Thoracic aorta (tissue), 2 donors: ENCODE results near the gene MAP3K2. TPM values are rescaled to one million over a fixed set of nuclear protein-coding genes. Genes with fewer than 3 reads are reported as not detected.

Experiments
- ATAC-seq: fragments of 150-250 bp; one replicate; pipeline ENCODE4 v1.8.0; 2017; ENCODE audit warnings: low read depth; ENCODE audit not compliant: insufficient number of reproducible peaks, low FRiP score
- DNase-seq: peaks from one replicate; pipeline ENCODE4 v3.0.0-alpha.2; 2020; ENCODE audit warnings: low spot score
- H3K27ac ChIP-seq, 2 donors: fragments of 200-600 bp; sonication (generic); 1 replicate in 1 of 2; 2 replicates in 1 of 2; pipeline ENCODE4 v1.5.1; 2016; ENCODE audit warnings: mild to moderate bottlenecking in 2 of 2, moderate library complexity in 2 of 2
- H3K27me3 ChIP-seq: fragments of 200-600 bp; sonication (generic); replicated peaks from 2 replicates; pipeline ENCODE4 v1.6.0; 2016; ENCODE audit warnings: mild to moderate bottlenecking; ENCODE audit not compliant: insufficient read depth
- H3K36me3 ChIP-seq: fragments of 200-600 bp; sonication (generic); one replicate; pipeline ENCODE4 v1.5.1; 2016
- H3K4me1 ChIP-seq, 2 donors: fragments of 200-600 bp; sonication (generic); 1 replicate in 1 of 2; 2 replicates in 1 of 2; pipeline versions ENCODE4 v1.5.1 to v1.6.0; 2016; ENCODE audit warnings: low read depth in 2 of 2, mild to moderate bottlenecking in 1 of 2; ENCODE audit not compliant: control insufficient read depth in 1 of 2
- H3K4me3 ChIP-seq: fragments of 200-600 bp; sonication (generic); 2 replicates; pipeline ENCODE4 v1.5.1; 2016; ENCODE audit warnings: mild to moderate bottlenecking
- H3K9me3 ChIP-seq: fragments of 200-600 bp; sonication (generic); 2 replicates; pipeline ENCODE4 v1.5.1; 2016
- total RNA-seq, 2 donors: library from RNA; depleted of rRNA; stranded (reverse); fragments of >200 nt; gene quantifications; one replicate each; pipeline versions ENCODE4 v1.1.0 to v1.2.3, GENCODE V29; 2016
- TF ChIP-seq, protein P1 (sequence below): fragments of 200-600 bp; sonication (generic); IDR thresholded peaks from one replicate; pipeline ENCODE4 v1.5.1; 2019; ENCODE audit warnings: antibody characterized with exemption

Gene MAP3K2
- total RNA-seq, 2 donors from 2014 or later, result 67.9 to 107 TPM

DNA sequence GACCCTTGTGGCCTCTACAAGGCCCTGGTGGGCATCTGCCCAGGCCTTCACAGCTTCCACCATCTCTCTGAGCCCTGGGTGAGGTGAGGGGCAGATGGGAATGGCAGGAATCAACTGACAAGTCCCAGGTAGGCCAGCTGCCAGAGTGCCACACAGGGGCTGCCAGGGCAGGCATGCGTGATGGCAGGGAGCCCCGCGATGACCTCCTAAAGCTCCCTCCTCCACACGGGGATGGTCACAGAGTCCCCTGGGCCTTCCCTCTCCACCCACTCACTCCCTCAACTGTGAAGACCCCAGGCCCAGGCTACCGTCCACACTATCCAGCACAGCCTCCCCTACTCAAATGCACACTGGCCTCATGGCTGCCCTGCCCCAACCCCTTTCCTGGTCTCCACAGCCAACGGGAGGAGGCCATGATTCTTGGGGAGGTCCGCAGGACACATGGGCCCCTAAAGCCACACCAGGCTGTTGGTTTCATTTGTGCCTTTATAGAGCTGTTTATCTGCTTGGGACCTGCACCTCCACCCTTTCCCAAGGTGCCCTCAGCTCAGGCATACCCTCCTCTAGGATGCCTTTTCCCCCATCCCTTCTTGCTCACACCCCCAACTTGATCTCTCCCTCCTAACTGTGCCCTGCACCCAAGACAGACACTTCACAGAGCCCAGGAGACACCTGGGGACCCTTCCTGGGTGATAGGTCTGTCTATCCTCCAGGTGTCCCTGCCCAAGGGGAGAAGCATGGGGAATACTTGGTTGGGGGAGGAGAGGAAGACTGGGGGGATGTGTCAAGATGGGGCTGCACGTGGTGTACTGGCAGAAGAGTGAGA lies 32.5 kb upstream of the MAP3K2 start:
- no peak overlapping the region for H3K4me3 ChIP-seq
- no peak for ATAC-seq
- no peak overlapping the region for H3K27ac ChIP-seq
- no peaks in the 10 kb centered on the region for H3K9me3 ChIP-seq
- no peak for DNase-seq
- TF ChIP-seq, protein P1, sequence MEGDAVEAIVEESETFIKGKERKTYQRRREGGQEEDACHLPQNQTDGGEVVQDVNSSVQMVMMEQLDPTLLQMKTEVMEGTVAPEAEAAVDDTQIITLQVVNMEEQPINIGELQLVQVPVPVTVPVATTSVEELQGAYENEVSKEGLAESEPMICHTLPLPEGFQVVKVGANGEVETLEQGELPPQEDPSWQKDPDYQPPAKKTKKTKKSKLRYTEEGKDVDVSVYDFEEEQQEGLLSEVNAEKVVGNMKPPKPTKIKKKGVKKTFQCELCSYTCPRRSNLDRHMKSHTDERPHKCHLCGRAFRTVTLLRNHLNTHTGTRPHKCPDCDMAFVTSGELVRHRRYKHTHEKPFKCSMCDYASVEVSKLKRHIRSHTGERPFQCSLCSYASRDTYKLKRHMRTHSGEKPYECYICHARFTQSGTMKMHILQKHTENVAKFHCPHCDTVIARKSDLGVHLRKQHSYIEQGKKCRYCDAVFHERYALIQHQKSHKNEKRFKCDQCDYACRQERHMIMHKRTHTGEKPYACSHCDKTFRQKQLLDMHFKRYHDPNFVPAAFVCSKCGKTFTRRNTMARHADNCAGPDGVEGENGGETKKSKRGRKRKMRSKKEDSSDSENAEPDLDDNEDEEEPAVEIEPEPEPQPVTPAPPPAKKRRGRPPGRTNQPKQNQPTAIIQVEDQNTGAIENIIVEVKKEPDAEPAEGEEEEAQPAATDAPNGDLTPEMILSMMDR, result no peak
- peaks cover 16 to 39% of the 10 kb centered on the region in 2 donors for H3K4me1 ChIP-seq
- peaks cover 5% of the 10 kb centered on the region for H3K27me3 ChIP-seq
- H3K36me3 ChIP-seq, result no peaks in the 10 kb centered on the region

DNA sequence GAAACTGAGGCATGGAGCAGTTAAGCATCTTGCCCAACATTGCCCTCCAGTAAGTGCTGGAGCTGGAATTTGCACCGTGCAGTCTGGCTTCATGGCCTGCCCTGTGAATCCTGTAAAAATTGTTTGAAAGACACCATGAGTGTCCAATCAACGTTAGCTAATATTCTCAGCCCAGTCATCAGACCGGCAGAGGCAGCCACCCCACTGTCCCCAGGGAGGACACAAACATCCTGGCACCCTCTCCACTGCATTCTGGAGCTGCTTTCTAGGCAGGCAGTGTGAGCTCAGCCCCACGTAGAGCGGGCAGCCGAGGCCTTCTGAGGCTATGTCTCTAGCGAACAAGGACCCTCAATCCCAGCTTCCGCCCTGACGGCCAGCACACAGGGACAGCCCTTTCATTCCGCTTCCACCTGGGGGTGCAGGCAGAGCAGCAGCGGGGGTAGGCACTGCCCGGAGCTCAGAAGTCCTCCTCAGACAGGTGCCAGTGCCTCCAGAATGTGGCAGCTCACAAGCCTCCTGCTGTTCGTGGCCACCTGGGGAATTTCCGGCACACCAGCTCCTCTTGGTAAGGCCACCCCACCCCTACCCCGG lies 31.8 kb upstream of the MAP3K2 start:
- TF ChIP-seq, protein P1, result no peak
- no peak for DNase-seq
- Histone ChIP-seq H3K4me1 (peaks cover 23 to 46% of the 10 kb centered on the region in 2 donors), H3K9me3 (no peaks in the 10 kb centered on the region), H3K27me3 (peaks cover 5% of the 10 kb centered on the region), H3K4me3 (no peak overlapping the region), H3K36me3 (no peaks in the 10 kb centered on the region), H3K27ac (no peak overlapping the region)
- ATAC-seq, result no peak

DNA sequence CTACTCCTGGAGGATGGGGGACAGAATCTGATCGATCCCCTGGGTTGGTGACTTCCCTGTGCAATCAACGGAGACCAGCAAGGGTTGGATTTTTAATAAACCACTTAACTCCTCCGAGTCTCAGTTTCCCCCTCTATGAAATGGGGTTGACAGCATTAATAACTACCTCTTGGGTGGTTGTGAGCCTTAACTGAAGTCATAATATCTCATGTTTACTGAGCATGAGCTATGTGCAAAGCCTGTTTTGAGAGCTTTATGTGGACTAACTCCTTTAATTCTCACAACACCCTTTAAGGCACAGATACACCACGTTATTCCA lies 31.3 kb upstream of the MAP3K2 start:
- TF ChIP-seq, protein P1, result no peak
- H3K27me3 ChIP-seq, result peaks cover 5% of the 10 kb centered on the region
- no peaks in the 10 kb centered on the region for H3K36me3 ChIP-seq
- no peak for ATAC-seq
- H3K27ac ChIP-seq, result no peak overlapping the region
- no peak for DNase-seq
- no peak overlapping the region for H3K4me3 ChIP-seq
- no peaks in the 10 kb centered on the region for H3K9me3 ChIP-seq
- H3K4me1 ChIP-seq, result peaks cover 28 to 51% of the 10 kb centered on the region in 2 donors

DNA sequence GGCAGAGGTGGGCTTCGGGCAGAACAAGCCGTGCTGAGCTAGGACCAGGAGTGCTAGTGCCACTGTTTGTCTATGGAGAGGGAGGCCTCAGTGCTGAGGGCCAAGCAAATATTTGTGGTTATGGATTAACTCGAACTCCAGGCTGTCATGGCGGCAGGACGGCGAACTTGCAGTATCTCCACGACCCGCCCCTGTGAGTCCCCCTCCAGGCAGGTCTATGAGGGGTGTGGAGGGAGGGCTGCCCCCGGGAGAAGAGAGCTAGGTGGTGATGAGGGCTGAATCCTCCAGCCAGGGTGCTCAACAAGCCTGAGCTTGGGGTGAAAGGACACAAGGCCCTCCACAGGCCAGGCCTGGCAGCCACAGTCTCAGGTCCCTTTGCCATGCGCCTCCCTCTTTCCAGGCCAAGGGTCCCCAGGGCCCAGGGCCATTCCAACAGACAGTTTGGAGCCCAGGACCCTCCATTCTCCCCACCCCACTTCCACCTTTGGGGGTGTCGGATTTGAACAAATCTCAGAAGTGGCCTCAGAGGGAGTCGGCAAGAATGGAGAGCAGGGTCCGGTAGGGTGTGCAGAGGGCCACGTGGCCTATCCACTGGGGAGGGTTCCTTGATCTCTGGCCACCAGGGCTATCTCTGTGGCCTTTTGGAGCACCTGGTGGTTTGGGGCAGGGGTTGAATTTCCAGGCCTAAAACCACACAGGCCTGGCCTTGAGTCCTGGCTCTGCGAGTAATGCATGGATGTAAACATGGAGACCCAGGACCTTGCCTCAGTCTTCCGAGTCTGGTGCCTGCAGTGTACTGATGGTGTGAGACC lies 30.7 kb upstream of the MAP3K2 start, which contains the start of gene PROC:
PROC (plus strand) TSS at position 128 of the 812 bp plus-strand sequence. CDS start 1,516 bp downstream, outside the sequence.
- Histone ChIP-seq H3K36me3 (no peaks in the 10 kb centered on the region), H3K27me3 (peaks cover 5% of the 10 kb centered on the region), H3K4me1 (peaks cover 28 to 52% of the 10 kb centered on the region in 2 donors), H3K27ac (no peak within 1 kb of the TSS), H3K4me3 (no peak within 1 kb of the TSS), H3K9me3 (no peaks in the 10 kb centered on the region)
- no peak for DNase-seq
- TF ChIP-seq, protein P1, result no peak
- ATAC-seq, result no peak

DNA sequence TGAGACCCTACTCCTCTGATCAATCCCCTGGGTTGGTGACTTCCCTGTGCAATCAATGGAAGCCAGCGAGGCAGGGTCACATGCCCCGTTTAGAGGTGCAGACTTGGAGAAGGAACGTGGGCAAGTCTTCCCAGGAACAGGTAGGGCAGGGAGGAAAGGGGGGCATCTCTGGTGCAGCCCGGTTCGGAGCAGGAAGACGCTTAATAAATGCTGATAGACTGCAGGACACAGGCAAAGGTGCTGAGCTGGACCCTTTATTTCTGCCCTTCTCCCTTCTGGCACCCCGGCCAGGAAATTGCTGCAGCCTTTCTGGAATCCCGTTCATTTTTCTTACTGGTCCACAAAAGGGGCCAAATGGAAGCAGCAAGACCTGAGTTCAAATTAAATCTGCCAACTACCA lies 29.6 kb upstream of the MAP3K2 start:
- TF ChIP-seq, protein P1, result no peak
- H3K4me1 ChIP-seq, result peaks cover 28 to 49% of the 10 kb centered on the region in 2 donors
- ATAC-seq, result no peak
- no peak for DNase-seq
- peaks cover 3% of the 10 kb centered on the region for H3K27me3 ChIP-seq
- H3K4me3 ChIP-seq, result no peak overlapping the region
- H3K36me3 ChIP-seq, result no peaks in the 10 kb centered on the region
- no peaks in the 10 kb centered on the region for H3K9me3 ChIP-seq
- no peak overlapping the region for H3K27ac ChIP-seq
